H1 (cell line): ENCODE data around the gene RBM26. TPM values are rescaled to one million over a fixed set of nuclear protein-coding genes. Genes with fewer than 3 reads are reported as not detected.

ENCODE experiments used
- CTBP2 ChIP-seq: IDR thresholded peaks from 2 replicates; pipeline ENCODE4 v1.7.0; 2011; ENCODE audit warnings: borderline replicate concordance, mild to moderate bottlenecking, moderate library complexity, mixed read lengths, low read length; ENCODE audit not compliant: insufficient read depth, insufficient read length
- POLR2AphosphoS5 ChIP-seq: IDR thresholded peaks from 2 replicates; pipeline ENCODE4 v1.6.1; 2011; ENCODE audit warnings: low read depth, low read length
- polyA plus RNA-seq, 7 experiments: library from polyadenylated mRNA; depleted of rRNA in 3 of 7; stranded (reverse) in 5 of 7; unstranded in 2 of 7; fragments of >200 nt in 5 of 7; fragments of 200-250 nt in 2 of 7; gene quantifications; 1 replicate in 5 of 7; 2 replicates in 1 of 7; 4 replicates in 1 of 7; pipeline versions ENCODE4 v1.2.1 to v1.2.3, GENCODE V29; 2011 to 2013; ENCODE audit warnings: missing spikeins in 2 of 7, mixed read lengths in 2 of 7
- total RNA-seq: library from RNA; stranded (reverse); fragmentation: NEBNext Ultra II Directional; extraction: Animal tissue kit (Norgen Biotek cat#: 25700); gene quantifications from 2 replicates; pipeline ENCODE4 v1.2.1, GENCODE V29; 2021
- TF ChIP-seq, protein P1 (sequence below): fragments of 300-600 bp; sonication (generic); IDR thresholded peaks from 2 replicates; pipeline ENCODE4 v1.7.1; 2012; ENCODE audit warnings: low read length, moderate library complexity, mild to moderate bottlenecking, inconsistent platforms; ENCODE audit not compliant: insufficient replicate concordance

RBM26 gene
- total and polyA plus RNA-seq, 2 of the 8 experiments (the other 6 are each of a cell fraction or from before 2014, with no cell fraction given), result 20.3 to 65.5 TPM

DNA sequence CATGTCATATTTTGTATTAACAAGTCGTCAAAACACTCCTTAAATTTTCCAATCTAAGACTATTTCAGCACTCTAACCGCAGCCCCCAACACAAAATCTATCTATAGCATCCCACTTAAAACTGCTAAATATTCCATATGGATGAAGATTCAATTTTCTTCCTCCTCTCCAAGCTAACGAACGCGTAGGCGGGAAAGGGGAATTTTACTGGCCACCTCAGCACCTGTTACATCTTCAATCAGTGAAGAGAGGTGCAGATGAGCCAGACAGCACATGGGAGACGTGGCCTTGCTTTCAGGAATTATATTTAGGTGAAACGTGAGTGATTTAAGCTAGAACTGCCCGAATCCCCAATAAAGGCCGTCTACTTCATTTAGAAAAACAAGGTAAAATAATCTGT, 1.1 kb downstream of the RBM26 start (continued):
- TF ChIP-seq, protein P1, sequence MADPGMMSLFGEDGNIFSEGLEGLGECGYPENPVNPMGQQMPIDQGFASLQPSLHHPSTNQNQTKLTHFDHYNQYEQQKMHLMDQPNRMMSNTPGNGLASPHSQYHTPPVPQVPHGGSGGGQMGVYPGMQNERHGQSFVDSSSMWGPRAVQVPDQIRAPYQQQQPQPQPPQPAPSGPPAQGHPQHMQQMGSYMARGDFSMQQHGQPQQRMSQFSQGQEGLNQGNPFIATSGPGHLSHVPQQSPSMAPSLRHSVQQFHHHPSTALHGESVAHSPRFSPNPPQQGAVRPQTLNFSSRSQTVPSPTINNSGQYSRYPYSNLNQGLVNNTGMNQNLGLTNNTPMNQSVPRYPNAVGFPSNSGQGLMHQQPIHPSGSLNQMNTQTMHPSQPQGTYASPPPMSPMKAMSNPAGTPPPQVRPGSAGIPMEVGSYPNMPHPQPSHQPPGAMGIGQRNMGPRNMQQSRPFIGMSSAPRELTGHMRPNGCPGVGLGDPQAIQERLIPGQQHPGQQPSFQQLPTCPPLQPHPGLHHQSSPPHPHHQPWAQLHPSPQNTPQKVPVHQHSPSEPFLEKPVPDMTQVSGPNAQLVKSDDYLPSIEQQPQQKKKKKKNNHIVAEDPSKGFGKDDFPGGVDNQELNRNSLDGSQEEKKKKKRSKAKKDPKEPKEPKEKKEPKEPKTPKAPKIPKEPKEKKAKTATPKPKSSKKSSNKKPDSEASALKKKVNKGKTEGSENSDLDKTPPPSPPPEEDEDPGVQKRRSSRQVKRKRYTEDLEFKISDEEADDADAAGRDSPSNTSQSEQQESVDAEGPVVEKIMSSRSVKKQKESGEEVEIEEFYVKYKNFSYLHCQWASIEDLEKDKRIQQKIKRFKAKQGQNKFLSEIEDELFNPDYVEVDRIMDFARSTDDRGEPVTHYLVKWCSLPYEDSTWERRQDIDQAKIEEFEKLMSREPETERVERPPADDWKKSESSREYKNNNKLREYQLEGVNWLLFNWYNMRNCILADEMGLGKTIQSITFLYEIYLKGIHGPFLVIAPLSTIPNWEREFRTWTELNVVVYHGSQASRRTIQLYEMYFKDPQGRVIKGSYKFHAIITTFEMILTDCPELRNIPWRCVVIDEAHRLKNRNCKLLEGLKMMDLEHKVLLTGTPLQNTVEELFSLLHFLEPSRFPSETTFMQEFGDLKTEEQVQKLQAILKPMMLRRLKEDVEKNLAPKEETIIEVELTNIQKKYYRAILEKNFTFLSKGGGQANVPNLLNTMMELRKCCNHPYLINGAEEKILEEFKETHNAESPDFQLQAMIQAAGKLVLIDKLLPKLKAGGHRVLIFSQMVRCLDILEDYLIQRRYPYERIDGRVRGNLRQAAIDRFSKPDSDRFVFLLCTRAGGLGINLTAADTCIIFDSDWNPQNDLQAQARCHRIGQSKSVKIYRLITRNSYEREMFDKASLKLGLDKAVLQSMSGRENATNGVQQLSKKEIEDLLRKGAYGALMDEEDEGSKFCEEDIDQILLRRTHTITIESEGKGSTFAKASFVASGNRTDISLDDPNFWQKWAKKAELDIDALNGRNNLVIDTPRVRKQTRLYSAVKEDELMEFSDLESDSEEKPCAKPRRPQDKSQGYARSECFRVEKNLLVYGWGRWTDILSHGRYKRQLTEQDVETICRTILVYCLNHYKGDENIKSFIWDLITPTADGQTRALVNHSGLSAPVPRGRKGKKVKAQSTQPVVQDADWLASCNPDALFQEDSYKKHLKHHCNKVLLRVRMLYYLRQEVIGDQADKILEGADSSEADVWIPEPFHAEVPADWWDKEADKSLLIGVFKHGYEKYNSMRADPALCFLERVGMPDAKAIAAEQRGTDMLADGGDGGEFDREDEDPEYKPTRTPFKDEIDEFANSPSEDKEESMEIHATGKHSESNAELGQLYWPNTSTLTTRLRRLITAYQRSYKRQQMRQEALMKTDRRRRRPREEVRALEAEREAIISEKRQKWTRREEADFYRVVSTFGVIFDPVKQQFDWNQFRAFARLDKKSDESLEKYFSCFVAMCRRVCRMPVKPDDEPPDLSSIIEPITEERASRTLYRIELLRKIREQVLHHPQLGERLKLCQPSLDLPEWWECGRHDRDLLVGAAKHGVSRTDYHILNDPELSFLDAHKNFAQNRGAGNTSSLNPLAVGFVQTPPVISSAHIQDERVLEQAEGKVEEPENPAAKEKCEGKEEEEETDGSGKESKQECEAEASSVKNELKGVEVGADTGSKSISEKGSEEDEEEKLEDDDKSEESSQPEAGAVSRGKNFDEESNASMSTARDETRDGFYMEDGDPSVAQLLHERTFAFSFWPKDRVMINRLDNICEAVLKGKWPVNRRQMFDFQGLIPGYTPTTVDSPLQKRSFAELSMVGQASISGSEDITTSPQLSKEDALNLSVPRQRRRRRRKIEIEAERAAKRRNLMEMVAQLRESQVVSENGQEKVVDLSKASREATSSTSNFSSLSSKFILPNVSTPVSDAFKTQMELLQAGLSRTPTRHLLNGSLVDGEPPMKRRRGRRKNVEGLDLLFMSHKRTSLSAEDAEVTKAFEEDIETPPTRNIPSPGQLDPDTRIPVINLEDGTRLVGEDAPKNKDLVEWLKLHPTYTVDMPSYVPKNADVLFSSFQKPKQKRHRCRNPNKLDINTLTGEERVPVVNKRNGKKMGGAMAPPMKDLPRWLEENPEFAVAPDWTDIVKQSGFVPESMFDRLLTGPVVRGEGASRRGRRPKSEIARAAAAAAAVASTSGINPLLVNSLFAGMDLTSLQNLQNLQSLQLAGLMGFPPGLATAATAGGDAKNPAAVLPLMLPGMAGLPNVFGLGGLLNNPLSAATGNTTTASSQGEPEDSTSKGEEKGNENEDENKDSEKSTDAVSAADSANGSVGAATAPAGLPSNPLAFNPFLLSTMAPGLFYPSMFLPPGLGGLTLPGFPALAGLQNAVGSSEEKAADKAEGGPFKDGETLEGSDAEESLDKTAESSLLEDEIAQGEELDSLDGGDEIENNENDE, result no peak
- TF ChIP-seq POLR2AphosphoS5 (peak; percentile 43; the same call in 1 of the 2 replicates), CTBP2 (no peak)
- TF ChIP-seq, all 59 proteins: peak for 1
